DOHH2 (cell line): ENCODE measurements around the gene PPP6R3.

Experiments used
- EZH2phosphoT487 ChIP-seq: fragments of 200-600 bp; sonication (generic); IDR thresholded peaks from 2 replicates; pipeline ENCODE4 v1.6.1; 2017; ENCODE audit warnings: borderline replicate concordance, mild to moderate bottlenecking, antibody characterized with exemption, low read length, moderate library complexity, mixed read lengths
- TF ChIP-seq, protein P1 (sequence below): fragments of 200-600 bp; sonication (generic); IDR thresholded peaks from one replicate; pipeline ENCODE4 v1.5.1; 2014; ENCODE audit warnings: antibody characterized with exemption, mild to moderate bottlenecking, low read depth, low read length; ENCODE audit not compliant: poor library complexity, severe bottlenecking

- TF ChIP-seq, protein P1, sequence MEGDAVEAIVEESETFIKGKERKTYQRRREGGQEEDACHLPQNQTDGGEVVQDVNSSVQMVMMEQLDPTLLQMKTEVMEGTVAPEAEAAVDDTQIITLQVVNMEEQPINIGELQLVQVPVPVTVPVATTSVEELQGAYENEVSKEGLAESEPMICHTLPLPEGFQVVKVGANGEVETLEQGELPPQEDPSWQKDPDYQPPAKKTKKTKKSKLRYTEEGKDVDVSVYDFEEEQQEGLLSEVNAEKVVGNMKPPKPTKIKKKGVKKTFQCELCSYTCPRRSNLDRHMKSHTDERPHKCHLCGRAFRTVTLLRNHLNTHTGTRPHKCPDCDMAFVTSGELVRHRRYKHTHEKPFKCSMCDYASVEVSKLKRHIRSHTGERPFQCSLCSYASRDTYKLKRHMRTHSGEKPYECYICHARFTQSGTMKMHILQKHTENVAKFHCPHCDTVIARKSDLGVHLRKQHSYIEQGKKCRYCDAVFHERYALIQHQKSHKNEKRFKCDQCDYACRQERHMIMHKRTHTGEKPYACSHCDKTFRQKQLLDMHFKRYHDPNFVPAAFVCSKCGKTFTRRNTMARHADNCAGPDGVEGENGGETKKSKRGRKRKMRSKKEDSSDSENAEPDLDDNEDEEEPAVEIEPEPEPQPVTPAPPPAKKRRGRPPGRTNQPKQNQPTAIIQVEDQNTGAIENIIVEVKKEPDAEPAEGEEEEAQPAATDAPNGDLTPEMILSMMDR: no peak
- TF ChIP-seq EZH2phosphoT487: no peak
Measured at GRCh38 chr11:68528630-68529029, 68.1 kb downstream of the PPP6R3 start.
